ENCODE measurements around the gene CDKN1B.

DNA sequence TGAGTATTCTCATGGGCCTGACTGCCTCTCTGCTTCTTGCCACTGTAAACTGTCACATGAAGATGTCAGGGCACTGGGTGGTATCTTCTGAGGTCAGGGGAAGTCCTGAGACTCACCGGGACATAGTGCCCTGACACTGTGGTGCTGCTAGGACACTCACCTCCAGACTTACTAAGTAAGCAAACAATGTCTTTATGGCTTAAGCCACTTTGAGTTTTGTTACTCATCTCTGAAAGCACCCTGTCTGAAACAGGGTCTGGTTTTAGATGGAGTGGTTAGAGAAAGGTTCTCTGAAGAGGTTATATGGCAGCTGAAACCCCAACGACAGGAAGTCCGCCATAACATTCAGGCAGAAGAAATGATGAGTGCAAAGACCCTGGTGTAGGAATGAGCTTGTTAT is 43.9 kb upstream of the CDKN1B start:
- TF ChIP-seq GATA2 (IDR thresholded peaks at IDR 0.05; ENCODE audit: low read depth, low read length) (no peak), GATA3 (IDR thresholded peaks at IDR 0.05; ENCODE audit: low read depth, low read length) (no peak)
